EL (cell line): ENCODE measurements around the gene RET.

Source experiments
- DNase-seq: peaks from one replicate; pipeline ENCODE4 v3.0.0-alpha.2; 2016

RET gene

DNA sequence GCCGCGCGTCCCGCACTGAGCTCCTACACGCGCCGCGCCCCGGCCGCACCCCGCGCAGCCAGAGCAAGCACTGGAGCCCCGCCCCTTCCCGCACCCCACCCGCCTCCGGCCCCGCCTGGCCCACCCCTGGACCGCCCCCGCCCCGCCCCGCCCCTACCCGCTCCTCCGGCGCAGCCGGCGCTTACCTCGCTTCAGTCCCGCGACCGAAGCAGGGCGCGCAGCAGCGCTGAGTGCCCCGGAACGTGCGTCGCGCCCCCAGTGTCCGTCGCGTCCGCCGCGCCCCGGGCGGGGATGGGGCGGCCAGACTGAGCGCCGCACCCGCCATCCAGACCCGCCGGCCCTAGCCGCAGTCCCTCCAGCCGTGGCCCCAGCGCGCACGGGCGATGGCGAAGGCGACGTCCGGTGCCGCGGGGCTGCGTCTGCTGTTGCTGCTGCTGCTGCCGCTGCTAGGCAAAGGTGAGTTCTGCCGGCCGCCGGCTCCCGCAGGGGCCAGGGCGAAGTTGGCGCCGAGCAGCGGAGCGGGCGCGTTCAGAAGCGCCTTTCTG, at the start of gene RET:
TSS of gene RET (plus strand) at position 194 of the 545 bp plus-strand sequence. CDS start at position 384, 190 bp downstream.
- peak; percentile 29 for DNase-seq

DNA sequence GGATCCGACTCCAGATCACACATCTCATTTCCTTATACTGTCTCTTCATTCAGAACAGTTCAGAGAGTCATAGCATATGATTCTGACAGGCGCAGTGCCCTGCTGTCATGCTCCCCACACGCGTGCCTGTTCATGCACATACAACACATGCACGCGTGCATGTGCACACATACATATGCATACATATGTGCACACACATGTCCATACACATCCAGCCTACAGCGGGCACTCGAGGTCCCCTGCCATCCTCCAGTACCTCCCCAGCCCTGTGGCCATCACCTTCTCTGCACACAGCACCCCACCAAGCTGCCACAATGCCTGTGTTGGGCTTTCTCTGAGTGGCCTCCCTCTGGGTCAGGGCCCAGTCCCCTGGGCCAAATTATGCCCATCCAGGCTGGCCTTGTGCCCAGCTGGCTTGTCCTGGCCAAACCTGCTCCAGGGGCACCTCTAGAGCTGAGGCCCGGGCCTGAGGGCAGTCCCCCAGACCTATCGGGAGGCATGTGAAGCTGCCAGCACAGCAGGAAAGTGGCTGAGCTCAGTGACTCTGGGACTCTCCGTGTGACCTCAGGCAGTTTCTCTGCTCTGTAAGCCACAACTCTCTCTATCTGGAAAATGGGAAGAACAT, 49.4 kb upstream of the RET start:
- DNase-seq = no peak

DNA sequence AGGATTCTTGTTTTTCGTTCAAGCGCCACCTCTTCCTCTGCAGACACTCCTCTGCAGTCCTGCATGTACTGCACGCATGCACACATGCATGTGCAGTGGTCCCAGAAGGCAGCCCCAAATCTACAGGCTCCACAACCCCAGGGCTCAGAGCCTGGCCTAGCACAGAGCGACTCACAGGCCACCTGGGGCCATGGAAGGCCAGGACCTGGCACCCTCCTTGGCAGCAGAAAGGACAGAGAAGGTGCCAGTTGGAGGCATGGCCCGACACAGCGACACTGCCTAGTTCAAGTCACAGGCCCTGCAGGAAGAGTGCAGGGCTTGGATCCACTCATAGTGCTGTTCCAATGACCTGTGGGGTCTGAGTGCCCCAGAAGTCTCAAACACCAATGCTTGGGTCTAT, 48.7 kb upstream of the RET start:
- no peak for DNase-seq

DNA sequence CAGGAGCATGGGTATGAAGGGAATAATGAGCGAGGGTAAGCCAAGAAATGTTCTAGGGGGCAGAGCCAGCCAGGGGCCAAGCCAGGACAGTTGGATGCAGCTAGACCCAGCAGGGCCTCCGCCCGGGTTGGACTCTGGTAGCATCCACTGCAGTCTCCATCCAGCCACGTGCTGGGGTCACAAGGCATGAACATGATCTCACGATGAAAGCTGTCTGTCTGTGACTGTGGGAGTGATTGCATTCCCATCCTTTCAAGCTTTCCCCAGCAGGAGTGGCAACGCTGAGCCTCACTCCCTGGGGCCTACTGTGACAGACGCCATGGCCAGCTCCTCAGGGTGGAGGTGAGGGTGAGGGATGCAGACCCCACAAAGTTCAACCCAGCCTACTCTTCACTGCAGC, 47.8 kb upstream of the RET start:
- no peak for DNase-seq

DNA sequence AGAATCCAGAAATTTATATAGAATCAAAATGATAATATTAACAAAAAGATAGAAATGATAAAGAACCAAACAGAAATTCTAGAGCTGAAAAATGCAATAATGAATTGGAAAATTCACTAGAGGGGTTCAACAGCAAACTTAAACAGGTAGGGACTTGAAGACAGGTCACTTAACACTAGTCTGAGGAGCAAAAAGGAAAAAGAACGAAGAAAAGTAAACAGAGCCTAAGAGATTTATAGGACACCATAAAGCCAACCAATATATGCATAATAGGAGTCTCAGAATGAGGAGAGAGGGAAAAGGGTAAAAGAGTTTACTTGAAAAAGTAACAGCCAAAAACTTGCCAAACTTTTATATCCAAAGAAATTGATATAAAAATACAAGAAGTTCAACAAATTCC, 44.3 kb upstream of the RET start:
- DNase-seq = no peak

DNA sequence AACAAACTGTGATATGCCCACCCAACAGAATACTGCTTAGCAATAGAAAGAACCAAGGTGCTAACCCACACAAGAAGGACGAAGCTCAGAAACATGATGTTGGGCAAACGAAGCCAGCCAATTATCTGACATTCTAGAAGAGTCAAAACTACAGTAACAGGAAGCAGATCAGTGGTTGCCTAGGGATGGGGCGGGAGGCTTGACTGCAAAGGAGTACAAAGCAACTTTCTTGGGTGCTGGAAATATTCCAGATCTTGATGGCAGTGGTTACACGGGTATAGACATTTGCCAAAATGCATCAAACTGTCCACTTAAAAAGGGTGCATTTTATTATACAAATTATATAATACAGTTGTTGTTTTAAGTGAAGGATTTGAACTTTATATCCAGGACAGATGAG, 41.1 kb upstream of the RET start:
- DNase-seq = no peak

DNA sequence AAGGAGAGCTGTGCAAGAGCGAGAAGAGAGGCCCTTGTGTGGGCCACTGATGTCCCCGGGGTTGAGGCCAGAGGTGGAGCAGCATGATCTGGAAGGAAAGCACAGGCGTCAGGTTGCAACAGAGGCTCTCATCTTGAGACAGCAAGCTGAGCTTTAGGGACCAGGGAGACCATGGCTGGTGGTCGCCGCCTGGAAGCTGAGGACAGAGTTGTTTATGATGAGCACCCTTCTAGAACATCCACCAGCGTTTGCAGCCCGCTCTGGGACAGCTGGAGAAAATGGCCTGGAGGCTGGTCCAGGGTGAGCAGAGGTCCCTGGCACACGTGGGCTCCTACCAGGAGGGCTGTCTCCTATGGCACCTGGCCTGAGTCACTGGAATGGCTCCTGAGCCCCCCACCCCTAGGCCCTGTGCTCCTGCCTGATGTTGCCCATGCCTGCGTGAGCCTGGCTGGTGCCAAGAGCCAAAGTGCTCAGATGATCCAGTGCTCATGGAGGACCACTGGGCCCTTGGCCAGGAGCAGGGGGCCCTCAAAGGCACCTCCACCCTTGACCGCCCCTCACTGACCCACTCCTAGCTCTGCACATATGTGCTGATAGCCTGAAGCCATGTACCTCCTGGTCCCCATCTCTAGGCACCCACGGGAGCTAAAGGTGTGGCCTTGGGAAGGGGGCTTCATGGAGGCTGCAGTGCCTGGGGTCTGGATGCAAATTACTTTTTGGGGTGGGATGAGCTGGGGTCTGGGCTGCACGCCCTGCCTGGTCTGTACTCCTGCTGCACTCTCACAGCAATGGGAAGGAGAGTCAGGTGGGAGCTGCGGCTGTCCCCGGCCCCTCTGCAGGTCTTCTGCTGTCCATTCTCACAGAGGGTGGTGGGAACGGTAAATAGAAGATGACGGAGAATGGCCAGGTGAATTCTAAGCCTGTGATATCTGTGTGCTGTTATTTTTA, 40.1 kb upstream of the RET start:
- no peak for DNase-seq

DNA sequence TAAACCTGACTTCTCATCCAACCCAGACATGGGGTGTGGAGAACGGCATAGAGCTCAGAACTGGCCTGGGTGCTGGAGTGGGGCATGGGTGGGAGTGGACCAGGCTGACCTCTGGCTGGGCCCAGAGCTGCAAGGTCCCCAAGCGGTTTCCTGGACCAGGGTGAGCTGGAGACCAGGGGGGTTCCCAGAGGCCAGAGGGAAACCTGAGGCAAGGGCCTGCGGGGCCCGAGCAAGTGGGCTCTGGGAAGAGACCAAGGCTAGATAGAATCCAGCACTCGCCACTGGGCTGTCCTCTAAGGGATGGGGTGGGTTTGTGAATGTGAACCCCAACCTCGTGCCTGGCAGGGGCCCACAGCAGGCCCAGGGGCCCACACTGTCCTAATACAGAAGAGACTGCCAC, 39.4 kb upstream of the RET start:
- DNase-seq = no peak

DNA sequence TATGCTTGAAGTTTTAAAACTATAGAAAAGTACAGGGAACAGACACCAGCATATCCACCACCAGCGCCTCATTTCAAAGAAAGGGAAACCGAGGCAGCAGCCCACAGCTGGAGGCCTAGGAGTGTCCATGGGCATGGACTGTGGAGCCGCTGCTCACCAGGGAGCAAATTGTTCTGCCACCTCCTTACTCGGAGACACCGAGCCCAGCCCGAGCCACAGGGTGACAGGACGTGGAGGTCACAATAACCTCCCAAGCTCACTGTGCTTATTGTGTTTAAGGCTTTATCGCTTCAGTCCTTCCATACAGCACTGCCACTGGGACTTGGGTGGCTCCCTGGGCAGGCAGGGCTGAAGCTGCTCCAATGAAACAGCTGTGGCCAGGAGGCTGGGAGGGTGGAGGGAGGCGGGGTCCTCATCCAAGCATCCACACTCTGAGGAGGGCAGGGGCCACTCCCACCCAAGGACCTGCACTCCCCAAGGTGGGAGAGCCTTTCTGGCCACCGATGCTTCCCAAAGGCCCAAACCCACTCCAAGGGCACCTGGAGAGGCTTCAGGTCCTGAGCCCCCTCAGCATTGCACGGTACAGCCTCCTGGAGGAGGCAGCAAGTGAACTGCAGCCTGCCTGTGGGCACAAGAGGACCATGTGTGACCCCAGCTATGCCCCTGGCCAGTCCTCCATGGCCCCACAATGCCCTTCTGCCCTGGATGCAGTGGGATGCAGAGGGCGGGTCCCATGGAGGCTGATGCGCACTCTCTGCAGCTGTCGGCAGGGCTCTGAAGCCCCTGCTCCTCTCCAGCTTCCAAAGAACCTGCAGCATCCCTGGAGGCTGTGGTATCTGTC, 38.7 kb upstream of the RET start:
- no peak for DNase-seq

DNA sequence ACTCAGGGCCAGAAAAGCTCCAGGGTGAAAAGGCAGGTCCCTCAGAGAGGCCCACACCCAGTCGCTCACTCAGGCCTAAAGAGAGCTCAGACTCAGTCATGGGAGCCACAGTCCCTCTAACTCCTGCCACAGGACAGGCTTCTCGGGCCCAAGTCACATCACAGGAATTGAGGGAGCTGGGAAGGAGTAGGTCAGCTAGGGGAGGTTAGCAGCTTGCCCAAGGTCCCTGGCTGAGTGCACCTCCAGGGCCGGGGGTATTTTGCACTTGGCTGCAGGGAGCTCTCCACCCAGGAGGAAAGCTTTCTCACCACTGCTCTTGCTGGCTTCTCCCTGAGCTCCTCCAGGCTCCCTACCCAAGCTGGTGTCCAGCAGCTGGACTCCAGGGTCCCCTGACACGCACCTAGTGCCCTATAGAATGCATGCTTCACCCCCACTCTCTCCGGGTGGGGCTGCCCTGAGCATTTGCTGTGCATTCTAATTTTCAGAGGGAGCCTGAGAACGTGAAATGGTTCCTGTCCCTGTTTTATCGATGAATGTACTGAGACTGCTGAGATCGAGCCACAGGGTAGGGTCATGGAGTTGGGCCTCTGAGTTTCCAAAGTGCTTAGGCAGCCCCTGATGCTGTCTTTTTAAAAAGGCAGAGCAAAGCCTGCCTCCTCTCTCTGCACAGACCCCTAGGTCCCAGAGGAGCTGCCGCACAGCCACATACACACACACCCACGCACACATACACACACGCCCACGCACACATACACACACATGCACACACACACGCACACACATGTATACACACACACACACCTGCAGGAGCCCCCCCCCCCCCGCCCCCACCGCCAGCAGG, 37.9 kb upstream of the RET start:
- DNase-seq = no peak

DNA sequence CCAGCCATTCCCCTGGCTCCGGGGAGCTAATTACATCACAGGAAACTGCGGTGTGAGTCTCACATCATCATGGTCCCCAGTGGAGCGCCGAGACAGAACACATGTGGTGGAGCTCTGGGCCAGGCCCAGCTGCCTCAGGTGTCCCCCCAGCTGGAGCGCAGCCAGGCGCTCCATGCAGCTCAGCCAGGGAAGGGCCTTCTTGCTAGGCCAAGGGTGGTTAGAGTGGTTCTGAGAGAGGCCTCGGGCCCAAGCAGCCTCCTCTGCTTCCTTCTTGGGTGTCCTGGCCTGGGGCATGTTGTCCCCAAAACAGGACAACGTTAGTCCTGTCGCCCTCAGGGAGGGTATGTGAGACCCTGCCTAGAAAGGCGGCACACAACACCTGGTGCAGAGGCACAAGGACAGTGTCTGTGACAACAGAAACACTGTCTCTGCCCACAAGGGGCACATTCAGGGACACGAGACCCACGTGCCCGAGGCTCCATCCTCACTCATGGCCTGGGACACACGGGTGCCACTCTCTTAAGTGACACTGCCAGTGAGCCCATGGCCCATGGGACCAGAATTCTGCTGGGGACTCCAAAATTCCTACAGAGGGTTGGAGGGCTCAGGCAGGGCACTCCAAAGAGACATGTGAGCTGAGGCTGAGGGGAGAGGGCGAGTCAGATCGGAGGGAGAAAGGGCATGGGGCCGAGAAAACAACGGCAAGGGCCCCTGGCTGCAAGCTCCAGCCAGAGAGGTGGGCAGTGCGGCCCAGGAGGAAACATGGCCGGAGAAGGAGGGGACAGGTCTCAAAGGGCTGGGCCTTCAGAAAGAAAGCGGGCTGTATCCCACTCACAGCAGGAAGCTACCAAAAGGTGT, 37.0 kb upstream of the RET start:
- peak; percentile 14 for DNase-seq

DNA sequence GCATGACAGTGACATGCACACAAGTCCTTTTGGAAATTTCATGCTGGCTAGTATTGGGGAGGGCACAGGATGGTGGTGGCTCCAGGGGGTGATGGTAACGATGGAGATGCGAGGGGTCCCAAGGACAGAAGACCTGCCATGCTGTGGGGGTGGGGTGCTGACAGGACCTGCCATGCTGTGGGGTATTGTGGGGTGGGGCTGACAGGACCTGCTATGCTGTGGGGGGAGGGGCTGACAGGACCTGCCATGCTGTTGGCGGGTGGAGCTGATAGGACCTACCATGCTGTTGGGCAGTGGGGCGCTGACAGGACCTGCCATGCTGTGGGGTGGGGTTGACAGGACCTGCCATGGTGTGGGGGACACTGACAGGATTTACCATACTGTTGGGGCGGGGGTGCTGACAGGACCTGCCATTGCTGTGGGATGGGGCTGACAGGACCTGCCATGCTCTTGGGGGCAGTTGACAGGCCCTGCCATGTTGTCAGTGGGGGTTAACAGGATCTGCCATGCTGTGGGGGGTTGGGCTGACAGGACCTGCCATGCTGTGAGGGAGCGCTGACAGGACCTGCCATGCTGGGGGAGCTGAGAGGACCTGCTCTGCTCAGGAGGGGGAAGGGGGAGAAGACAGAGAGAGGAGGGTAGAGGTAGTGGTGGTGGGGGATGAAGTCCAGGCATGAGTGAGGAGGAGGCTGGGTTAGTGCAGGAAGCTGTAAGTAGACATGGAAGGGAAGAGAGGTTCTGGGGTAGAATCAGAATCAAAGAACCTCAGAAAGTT, 36.2 kb upstream of the RET start:
- DNase-seq = no peak

DNA sequence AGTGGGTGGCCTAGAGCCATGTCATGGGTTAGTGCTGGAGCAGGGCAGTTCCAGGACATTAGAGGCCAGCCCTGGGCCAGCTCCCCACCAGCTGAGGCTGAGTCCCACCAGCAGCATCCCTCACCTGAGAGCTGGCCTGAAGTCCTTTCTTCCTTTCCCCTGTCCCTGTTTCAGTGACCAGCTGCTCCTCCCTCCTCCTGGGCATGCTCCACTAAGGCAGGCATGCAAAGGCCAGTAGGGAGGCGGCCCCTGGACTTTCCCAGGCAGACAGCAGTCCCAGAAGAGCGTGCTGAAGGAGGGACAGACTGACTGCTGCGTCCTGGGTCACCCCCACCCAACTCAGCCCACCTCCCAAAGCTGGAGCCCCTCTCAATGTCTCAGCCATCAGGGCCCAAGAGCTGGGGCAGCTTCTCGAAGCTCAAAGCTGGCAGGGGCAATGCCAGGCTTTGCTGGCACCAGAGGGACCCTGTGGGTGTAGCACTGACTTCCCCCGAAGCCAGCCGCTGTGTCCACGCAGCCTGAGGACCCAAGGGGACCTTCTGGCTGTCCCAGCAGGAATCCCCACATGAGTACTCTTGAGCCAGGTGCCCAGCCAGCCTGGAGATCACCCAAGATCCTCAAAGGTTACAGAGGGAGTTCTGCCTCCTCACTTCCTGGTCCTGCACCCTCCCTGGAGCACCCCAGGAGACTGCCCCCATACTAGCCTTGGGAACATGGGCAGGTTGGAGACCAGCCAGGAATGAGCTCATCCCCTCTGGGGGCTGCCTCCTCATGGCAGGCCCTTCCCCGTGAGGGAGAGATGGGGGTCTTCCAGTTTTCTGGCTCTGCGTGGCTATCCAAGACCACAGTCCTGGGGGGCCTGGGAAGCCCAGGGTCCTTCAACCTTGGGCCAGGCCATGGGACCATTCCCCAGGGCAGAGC, 35.2 kb upstream of the RET start:
- DNase-seq = no peak

DNA sequence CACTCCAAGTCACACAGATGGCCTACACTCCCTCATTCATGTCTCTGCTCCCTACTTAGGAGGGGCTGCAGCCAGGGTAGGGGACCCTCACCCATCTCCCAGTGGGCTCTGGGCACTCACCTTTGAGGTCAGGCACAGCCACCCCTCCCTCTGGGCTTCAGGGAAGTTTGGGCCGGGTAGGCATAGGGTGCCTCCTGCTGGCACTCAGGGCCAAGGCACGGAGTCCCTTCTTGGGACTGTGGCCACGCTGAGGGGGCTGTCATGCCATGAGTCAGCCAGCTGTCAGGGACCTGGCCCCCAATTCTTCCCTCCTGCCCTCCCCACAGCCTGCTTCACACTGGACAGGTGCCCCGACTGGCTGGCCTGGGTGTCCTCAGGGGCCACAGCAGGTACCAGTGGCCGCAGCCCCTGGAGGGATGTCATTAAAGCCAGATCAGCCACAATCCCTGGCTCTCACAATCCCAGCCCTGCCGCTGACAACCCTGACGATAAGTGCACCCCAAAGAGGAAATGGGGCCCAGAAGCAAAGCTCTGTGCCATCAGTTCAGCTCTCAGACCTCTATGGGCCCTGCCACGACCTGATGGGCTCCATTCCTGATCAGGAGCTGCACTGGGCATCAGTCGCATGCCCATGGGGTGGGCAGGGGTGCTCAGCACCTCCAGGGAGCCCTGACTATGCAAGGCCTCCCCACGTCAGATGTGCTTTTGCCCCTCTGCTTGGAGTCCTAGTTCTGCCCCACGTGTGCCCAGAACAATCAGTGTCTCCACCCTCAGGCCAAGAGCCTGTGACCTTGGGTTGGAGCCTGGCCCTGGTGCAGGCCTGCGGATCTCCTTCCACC, 34.1 kb upstream of the RET start:
- DNase-seq = no peak

DNA sequence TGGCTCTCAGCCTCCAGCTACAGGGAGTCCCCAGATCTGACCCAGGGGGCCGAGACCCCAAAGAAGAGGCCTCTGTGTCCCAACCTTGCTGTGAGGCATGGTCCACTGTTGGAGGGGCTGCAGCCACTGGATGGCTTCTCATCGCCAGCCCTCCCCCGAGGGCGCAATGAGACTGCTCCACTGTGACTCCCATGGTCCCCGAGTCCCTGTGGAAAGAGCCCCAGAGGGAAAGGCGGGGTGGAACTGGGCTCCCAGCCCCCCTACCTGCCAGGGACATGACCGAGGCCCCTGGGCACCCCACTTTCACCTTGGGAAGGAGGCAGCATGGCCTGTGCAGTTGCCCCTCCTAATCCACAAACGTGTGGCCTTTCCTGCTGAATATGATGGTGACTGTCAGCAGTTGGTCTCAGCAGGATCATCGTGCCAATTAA, 33.5 kb upstream of the RET start:
- no peak for DNase-seq

DNA sequence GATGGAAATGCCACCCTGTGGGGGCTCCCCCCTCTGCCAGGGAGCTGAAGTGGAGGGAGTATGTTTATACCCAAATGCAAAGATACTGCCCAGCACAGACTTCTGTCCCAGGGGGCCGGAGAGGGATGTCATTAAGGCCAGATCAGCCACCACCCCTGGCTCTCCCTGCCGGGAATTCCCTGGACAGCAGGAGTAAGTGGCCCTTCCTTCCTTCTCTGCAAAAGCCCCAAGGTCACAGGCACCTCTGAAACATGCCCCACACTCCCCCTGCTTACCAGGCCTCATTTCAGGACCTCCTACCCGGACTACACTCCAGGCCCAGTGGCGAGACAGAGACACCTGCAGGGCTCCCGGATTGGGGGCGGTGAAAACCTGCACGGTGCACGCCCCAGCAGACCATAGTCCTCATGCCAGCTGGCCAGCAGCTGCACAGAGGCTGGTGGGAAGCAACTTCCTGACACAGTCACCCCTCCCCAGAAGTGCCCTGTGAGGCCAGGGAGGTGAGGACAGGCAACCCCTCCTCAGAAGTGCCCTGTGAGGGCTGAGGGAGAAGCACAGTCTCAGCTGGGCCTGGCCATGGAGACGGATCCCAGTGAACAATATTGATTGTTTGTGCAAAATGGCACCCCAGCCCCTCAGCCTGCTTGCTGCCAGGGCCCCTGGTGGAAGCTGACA, 33.0 kb upstream of the RET start:
- DNase-seq = no peak

DNA sequence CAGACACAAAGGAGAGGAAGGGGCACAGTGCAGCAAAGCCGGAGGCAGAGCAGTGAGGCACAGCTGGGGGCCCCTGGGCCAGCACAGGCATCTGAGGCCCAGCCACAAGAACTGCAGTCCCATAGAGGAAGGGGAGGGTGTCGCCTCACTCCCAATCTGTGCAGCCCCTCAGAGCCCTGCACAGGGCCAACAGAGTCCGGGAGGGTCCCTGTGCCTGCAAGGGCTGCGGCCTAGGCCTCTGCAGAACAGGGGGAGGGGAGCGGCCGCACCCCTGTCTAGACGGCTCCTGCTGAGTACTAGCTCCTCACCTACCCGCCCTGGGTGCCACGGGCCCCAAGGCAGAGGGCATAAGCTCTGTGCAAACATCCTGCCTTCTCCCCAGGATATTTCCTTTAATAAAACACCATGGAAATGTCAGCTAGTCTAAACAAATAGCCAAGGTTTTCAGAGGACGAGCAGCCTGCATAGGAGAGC, 32.4 kb upstream of the RET start:
- DNase-seq = no peak
